HG03060 (cell line): ENCODE measurements around the gene MNAT1.
A peak's percentile ranks its signal among the peaks of the same experiment; 100 is the strongest.
"Not testable (repeated sequence)": the region's sequence is repeated elsewhere in the genome, so short reads cannot be mapped to it uniquely, and the experiment has no call there.

Experiments used
- ATAC-seq: cut with Tn5 transposase; IDR thresholded peaks from one replicate; pipeline ENCODE4 v1.9.1; 2021; ENCODE audit warnings: low read depth, moderate number of reproducible peaks; ENCODE audit not compliant: unreplicated experiment

Gene MNAT1

GRCh38 chr14:60867503-60868172 lies 133.1 kb downstream of the MNAT1 start:
- ATAC-seq: no peak

GRCh38 chr14:60878121-60878520 lies 143.6 kb downstream of the MNAT1 start:
- ATAC-seq: no peak

DNA sequence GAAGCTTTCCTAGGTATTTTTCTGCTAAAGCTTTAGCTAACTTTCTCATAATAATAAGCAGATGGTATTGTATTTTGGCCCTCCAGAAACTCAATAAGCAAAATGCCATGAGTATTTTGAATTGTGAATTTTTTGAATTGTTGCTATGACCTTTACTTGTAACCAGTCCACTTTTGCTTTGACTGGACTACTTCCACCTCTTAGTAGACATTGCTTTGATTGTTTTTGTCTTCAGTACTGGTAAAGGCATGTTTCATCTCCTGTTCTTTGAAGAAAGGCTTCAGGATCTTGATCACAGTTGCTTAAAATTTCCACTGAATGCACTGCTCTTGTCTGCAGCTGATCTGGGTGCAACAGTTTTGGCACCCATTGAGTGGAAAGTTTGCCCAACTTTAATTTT lies 144.0 kb downstream of the MNAT1 start:
- ATAC-seq: no peak

DNA sequence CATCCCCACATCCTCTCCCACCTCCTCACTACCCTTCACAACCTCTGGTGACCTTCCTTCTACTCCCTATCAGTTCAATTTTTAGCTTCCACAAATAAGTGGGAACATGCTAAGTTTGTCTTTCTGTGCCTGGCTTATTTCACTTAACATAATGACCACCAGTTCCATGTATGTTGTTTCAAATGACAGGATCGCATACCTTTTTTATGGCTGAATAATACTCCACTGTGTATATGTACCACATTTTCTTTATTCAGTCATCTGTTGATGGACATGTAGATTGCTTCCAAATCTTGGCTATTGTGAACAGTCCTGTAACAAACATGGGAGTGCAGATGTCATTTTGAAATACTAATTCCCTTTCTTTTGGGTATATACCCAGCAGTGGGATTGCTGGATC lies 147.7 kb downstream of the MNAT1 start:
- no peak for ATAC-seq

GRCh38 chr14:60884134-60884533 lies 149.6 kb downstream of the MNAT1 start:
- ATAC-seq: no peak

DNA sequence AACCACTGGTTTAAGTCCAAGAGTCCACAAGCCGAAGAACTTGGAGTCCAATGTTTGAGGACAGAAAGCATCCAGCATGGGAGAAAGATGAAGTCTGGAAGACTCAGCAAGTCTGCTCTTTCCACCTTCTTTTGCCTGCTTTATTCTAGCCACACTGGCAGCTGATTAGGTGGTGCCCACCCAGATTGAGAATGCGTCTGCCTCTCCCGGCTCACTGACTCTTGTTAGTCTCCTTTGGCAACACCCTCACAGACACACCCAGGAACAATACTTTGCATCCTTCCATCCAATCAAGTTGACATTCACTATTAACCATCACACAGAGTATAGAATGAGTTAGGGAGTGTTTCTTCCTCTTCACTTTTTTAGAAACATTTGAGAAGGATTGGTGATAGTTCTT lies 156.1 kb downstream of the MNAT1 start:
- not testable (repeated sequence) for ATAC-seq

DNA sequence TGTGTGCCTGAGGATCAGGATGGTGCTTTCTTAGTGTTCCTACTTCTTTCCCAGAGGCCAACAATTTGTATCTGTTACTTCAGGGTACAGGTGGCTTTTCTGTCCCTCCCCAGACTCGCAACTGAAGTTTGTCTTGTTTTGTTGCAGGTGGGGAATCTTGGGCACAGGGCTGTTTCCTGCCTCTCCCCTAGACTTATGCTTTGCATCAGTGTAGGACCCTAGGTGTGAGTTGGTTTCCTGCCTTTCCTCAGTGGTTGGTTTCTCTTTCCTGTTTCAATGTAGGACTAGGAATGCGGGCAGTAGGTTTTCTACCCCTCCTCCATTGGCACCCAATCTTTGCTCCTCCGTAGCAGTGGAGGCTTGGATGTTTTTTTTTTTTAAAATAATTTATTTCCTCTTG lies 159.3 kb downstream of the MNAT1 start:
- ATAC-seq: no peak

- no peak for ATAC-seq
Measured at GRCh38 chr14:60904381-60904780, 169.8 kb downstream of the MNAT1 start.

DNA sequence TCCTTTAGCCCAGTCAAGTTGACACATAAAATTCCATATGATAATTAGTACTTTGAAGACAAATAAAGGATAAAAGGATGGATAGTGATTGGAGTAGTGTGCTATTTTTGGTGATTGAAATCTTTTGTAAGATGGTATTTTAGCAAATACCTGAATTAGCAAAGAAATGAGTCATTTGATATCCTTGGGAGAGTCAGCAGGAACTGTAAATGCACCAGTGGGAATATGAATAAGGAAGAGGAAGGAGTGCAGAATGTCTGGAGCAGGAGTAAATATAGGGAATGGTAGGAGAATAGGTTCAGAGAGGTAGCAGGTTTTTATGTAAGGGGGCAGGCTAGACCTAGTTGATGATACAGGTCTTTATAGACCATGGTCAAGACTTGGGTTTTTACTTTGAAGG lies 171.4 kb downstream of the MNAT1 start:
- ATAC-seq: no peak

DNA sequence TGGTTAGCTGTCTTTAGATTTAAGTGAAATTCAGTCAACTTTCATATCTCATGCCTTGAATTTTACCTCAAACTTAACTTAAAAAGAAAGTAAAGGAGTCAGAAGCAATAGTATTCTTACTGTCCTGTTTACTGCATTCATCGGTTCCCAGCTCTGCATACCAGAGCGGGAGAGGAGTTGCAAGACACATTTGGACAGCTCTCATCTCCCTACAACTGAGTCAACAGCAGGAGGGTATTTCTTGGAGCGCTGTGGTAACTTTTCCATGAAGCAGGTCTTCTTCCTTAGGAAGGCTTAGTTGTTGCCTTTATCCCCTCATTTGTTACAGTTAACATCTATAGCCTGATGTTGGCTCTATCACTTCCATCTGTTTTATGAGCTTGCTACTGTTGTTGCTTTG lies 181.2 kb downstream of the MNAT1 start:
- no peak for ATAC-seq

DNA sequence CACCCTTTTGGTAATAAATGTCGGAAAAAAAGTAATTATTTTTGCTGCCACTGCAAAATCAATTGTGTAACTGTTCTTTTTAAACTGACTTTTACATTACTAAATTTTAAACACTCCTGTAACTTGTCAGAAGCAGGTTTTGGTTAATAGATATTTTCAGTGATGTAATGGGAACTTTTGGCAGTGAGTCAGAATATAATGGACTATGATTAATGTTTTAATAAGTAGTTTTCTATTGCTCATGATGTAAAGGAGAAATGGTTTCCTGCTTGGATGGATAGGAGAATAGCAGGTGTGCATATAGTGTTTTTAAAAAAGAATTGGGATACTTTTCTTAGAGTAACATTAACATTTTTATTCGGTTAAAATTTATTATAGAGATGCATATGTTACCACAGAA lies 187.5 kb downstream of the MNAT1 start:
- no peak for ATAC-seq

DNA sequence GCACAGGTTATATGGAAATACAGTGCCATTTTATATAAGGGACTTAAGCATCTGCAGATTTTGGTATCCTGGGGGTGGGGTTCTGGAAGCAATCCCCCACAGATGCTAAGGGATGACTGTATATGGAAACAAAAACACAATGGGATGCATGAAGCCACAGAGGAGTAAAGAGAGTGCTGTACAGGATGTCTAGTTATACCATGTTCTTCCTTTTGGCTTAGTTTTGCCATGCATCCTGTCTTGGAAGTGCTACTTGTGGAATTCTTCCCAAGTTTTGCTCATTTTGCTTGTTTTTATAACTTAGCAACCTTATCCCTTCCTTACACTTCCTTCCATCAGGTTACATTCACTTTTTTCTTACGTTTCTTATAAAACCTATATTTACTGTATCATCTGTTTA lies 190.7 kb downstream of the MNAT1 start:
- no peak for ATAC-seq

DNA sequence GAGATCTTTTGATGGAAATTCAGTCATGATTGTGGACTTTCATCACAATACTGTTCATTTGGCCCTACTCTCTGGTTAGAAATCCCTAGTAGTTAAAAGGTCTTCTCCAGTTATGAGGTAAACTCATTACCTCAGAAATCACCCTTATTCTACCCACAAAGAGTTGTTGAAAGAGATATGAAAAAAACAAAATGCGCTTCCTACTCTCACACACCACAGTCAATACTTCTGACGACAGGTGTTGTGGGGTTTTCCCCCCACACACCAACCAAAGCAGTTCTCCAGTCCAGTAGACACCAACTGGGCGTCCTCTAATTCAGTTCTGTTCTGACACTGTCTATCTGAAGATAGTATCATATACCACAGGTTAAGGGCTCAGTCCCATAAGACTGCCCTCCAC lies 191.4 kb downstream of the MNAT1 start:
- peak; percentile 85 for ATAC-seq

- no peak for ATAC-seq
Measured at GRCh38 chr14:60931218-60931617, 196.7 kb downstream of the MNAT1 start.

- ATAC-seq: no peak
Measured at GRCh38 chr14:60933920-60934655, 199.5 kb downstream of the MNAT1 start.

DNA sequence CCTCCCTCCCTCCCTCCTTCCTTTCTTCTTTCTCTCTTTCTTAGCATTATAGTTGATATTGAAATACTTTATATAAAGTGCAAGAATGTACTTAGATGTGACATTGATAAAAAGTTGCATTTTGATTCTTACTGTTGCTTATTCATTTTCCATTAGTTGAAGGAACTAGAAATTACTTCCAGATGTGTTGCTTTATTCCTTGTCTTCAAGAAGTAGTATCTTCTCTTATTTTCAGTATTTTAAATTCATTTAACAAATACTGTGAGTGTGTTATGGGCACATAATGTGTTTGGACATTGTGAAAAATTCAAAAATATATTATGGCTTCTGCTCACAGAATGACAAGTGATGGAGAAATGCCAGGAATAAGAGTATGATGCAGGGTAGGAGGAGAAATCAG lies 200.8 kb downstream of the MNAT1 start:
- no peak for ATAC-seq

DNA sequence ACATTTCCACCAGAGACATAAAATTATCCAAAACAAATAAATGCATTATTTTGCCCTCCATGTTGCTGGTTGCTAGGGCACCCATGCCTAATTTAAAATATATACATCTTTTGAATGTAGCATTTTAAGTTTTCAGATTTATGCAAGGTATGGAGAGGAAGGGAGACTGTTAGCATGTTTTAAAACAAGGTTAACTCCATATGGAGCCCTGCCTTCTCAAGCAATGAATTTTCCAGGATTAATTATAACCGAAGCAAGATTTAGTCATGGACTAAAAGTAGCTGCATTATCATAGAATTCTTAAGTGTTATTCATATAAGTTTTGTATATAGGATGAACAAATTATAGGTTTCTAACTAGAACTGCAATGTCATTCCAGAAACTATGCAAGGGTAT lies 209.1 kb downstream of the MNAT1 start:
- no peak for ATAC-seq

GRCh38 chr14:60944204-60944603 lies 209.6 kb downstream of the MNAT1 start:
- ATAC-seq: no peak

DNA sequence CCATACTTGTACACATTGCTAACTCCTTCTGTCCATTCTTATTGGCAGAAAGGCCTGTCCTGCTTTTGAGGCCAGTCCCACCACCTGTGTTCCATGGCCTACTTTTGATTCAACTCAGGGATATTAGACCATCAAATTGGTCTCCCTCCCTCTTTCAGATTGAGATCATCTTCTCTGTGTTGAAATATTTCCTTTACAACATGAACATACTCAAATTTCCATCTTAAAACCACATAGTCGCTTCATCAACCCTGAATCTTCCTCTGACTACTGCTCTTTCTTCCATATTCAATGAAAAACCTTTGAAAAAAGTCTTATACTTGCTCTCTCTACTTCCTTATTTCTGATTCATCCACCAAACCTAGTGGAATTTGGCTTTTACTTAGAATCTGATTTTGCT lies 211.4 kb downstream of the MNAT1 start:
- no peak for ATAC-seq

DNA sequence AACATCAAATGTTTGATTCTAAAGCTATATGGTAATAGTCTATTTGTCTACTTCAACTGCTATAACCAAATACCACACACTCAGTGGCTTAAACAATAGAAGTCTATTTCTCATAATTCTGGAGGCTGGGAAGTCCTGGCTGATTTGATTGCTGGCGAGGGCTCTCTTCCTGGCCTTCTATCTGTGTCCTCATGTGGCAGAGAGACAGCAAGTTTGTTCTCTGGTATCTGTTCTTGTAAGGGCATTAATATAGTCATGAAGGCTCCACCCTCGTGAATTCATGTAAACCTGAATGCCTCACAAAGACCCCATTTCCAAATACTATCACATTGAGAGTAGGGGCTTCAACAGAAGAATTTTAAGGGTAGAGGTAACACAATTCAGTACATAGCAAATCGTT lies 212.2 kb downstream of the MNAT1 start:
- no peak for ATAC-seq

DNA sequence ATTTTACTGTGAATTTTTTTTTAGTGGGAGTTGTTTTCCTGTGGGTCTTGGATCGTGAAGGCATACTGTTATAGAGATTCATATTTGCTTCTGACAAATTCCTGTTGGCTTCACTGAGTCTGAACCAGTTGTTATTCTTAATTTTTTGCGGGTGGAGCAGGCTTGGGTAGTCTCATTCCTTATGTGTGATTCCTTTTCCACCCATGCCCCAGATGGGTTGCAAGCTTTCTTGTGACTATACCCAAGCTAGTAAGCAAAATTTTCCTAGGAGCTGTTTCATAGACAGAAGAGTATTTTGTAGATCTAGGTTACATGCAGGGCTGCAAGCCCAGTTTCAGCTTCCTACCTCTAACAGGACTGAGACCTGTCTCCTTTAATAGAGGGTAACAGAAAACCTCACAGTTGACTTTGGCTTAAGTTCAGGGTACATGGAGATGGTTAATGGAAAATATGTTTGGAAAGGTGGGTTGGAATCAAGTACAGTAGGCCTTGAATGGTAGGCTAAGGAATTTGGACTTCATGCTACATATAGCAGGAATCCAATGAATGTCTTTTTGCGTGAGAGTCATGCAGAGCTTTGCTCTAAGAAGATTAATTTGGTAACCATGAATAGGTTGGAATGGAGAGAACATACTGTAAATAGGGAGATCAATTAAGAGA lies 217.3 kb downstream of the MNAT1 start:
- ATAC-seq: no peak

- no peak for ATAC-seq
Measured at GRCh38 chr14:60956202-60956601, 221.6 kb downstream of the MNAT1 start.
